Effector CD4-positive, alpha-beta T cell (primary cell): ENCODE measurements around the gene SMARCC1.
"Not testable (repeated sequence)": the region's sequence is repeated elsewhere in the genome, so short reads cannot be mapped to it uniquely, and the experiment has no call there.

Experiments used
- DNase-seq: peaks from one replicate; pipeline ENCODE4 v3.0.0-alpha.2; 2020

Gene SMARCC1

DNA sequence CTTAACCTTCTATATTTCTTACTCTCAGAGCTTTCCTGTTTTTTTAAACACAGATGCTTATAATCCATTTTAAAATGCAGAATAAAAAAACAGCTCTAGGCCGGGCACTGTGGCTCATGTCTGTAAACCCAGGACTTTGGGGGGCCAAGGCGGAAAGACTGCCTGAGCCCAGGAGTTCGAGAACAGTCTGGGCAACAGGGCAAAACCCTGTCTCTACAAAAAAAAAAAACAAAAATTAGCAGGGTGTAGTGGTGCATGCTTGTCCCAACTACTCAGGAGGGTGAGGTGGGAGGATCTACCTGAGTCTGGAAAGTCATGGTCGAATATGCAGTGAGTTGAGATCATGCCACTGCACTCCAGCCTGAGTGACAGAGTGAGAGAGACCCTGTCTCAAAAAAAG is 15.5 kb downstream of the SMARCC1 start:
- no peak for DNase-seq

DNA sequence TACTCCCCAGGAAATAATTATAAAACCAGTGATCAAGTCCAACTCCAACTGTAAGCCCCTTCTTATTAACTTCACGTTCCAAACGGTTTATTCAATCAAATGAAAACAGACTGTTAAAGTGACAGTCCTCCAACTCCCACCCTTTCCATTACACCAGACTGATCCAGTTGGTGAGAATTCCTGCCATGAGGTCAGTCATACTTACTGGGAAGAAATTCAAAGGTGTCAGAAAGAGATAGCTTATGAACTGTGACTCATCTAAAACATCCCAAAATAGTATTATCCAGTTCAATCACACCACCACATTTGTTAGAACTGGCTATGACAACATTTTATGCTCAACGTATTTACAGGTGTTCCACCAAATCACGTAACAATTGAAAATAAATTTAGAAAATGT is 19.5 kb downstream of the SMARCC1 start:
- DNase-seq = no peak

- no peak for DNase-seq
Observed at GRCh38 chr3:47761046-47761445, 20.6 kb downstream of the SMARCC1 start.

DNA sequence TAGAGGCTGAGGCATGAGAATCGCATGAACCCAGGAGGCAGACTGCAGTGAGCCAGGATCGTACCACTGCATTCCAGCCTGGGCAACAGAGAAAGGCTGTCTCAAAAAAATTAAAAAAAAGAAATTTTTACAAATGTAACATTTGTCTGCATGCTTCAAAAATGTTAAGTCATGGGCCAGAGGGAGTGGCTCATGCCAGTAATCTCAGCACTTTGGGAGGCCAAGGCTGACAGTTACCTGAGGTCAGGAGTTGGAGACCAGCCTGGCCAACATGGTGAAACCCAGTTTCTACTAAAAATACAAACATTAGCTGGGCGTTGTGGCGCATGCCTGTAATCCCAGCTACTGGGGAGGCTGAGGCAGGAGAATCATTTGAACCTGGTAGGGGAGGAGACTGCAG is 21.5 kb downstream of the SMARCC1 start:
- DNase-seq = not testable (repeated sequence)

- no peak for DNase-seq
Observed at GRCh38 chr3:47758261-47759025, 23.2 kb downstream of the SMARCC1 start.

DNA sequence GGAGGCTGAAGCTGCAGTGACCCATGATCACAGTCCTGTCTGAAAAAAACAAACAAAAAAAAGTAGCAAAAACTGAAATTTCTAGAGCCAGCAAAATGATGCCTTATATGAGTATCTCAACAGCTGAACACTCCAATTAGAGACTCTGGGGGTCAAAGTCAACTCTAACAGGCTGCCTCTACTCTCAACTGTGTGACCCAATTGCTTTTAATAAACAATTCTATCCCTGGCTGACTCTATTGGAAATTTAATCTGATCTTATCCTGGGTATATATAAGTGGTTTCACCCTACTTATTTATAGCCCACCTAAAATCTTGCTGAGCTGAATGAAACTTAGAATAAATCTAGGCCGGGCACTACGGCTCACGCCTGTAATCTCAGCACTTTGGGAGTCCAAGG is 29.0 kb downstream of the SMARCC1 start:
- DNase-seq = no peak

DNA sequence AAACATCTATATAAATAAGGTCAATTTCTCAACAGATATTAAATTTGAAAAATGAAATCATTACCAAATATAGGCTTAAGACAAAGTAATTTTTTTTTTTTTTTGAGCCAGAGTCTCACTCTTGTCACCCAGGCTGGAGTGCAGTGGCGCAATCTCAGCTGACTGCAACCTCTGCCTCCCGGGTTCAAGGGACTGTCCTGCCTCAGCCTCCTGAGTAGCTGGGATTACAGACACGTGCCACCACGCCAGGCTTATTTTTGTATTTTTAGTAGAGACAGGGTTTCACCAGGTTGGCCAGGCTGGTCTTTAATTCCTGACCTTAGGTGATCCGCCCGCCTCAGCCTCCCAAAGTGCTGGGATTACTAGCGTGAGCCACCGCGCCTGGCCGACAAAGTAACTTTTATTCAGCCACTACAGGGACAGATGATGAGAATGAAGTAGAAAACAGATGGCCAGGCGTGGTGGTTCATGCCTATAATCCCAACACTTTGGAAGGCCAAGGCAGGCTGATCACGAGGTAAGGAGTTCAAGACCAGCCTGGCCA is 30.8 kb downstream of the SMARCC1 start:
- not testable (repeated sequence) for DNase-seq

- no peak for DNase-seq
Observed at GRCh38 chr3:47747558-47747957, 34.1 kb downstream of the SMARCC1 start.

DNA sequence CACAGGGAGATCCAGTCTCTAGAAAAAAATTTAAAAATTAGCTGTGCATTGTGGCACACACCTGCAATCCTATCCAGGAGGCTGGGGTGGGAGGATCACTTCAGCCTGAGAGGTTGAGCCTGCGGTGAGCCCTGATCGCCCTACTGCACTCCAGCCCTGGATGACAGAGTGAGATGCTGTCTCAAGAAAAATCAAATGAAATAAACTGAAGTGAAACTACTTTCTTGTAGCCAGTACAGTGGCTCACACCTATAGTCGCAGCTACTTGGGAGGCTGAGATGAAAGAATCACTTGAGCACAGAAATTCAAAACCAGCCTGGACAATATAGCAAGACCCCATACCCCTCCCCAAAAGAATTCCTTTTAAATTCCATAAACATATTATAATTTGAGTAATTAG is 35.4 kb downstream of the SMARCC1 start:
- DNase-seq = no peak

- no peak for DNase-seq
Observed at GRCh38 chr3:47743855-47744254, 37.8 kb downstream of the SMARCC1 start.

- DNase-seq = not testable (repeated sequence)
Observed at GRCh38 chr3:47743352-47743751, 38.3 kb downstream of the SMARCC1 start.

- no peak for DNase-seq
Observed at GRCh38 chr3:47741925-47742324, 39.8 kb downstream of the SMARCC1 start.

- no peak for DNase-seq
Observed at GRCh38 chr3:47732143-47732542, 49.5 kb downstream of the SMARCC1 start.

DNA sequence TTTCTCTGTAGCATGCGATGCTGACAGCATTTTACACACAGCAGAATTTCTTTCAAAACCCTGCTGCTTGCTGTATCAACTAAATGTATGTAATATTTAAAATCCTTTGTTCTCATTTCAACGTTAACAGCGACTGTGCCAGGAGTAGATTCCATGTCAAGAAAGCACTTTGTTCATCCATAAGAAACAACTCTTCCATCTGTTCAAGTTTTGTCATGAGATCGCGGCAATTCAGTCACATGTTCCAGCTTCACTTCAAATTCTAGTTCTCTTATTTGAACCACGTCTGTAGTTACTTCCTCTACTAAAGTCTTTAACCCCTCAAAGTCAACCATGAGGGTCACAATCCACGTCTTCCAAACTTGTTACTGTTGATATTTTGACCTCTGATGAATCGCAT is 50.6 kb downstream of the SMARCC1 start:
- no peak for DNase-seq

GRCh38 chr3:47722859-47723258 is 58.8 kb downstream of the SMARCC1 start:
- no peak for DNase-seq

DNA sequence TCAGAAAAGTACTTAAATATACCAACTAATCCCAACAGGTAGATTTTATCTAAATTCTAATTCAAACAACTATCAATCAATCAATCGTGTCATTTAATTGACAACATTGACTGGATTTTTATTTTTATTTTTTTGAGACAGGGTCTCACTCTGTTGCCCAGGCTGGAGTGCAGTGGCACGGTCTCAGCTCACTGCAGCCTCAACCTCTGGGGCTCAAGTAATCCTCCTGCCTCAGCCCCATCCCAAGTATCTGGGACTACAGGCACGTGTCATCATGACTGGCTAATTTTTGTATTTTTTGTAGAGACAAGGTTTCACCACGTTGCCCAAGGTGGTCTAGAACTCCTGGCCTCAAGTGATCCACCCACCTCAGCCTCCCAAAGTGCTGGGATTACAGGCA is 64.2 kb downstream of the SMARCC1 start:
- DNase-seq = not testable (repeated sequence)

GRCh38 chr3:47716656-47717055 is 65.0 kb downstream of the SMARCC1 start:
- no peak for DNase-seq

DNA sequence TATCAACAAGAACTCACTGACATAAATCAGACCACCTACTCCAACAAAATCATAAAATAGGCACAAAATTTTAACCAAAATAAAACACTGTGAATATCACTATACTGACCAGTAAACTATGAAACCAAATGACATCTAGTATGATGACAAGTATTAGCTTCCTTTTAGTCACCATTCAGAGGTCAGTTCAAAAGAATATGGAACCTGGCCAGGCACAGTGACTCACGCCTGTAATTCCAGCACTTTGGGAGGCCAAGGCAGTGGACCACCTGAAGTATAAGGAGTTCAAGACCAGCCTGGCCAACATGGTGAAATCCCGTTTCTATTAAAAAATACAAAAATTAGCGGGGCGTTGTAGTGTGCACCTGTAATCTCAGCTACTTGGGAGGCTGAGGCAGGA is 65.8 kb downstream of the SMARCC1 start:
- no peak for DNase-seq

- no peak for DNase-seq
Observed at GRCh38 chr3:47714606-47715005, 67.1 kb downstream of the SMARCC1 start.

DNA sequence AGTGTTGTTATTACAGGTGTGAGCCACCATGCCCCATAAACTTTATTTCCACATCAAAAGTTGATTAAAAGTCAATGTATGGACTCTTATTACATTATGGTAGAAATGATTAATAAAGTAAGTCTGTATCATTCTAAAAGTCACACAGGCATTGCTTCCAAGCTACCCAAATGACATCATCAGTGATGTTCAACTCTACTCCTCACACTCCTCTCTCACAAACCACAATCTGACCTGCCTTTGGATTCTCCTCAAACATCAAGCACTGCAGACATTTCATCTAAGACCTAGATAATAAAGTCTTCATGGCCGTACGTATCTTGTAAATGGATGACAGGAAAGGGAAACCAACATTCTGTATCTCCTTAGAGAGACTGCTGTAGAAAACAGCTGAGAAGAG is 68.0 kb downstream of the SMARCC1 start:
- DNase-seq = no peak

- no peak for DNase-seq
Observed at GRCh38 chr3:47712398-47712797, 69.3 kb downstream of the SMARCC1 start.

- DNase-seq = no peak
Observed at GRCh38 chr3:47711596-47711995, 70.1 kb downstream of the SMARCC1 start.

GRCh38 chr3:47705391-47705790 is 76.3 kb downstream of the SMARCC1 start:
- DNase-seq = no peak

DNA sequence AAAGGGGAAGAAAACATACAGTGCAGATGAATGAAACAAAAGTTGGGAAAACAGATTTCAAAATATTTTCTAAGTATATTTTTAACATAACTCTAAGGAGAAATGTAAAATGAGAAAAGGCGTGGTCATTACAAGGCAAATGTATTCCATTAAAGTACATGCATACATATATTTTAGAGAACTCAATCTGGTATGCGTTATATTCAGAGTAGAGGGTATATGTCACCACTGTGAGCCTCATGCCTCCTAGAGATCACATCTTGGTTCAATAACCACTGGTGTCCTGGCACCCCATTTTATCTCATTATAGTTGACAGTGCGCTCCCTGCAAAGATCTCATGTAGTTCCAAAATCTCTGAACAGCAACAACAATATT is 77.5 kb downstream of the SMARCC1 start:
- no peak for DNase-seq

DNA sequence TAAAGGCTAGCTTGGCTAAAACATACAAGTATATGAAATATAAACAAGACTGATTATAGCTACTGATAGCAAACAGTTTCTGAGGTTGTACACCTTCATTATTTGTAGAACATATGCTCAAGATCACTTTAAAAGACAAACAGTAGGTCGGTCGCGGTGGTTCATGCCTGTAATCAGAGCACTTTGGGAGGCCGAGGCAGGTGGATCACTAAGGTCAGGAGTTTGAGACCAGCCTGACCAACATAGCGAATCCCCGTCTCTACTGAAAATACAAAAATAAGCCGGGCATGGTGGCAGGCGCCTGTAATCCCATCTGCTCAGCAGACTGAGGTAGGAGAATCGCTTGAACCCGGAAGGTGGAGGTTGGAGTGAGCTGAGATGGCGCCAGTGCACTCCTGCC is 80.3 kb downstream of the SMARCC1 start:
- no peak for DNase-seq
